Fibroblast of villous mesenchyme (primary cell): ENCODE results near the gene SYNPO2. TPM values are rescaled to one million over a fixed set of nuclear protein-coding genes. Genes with fewer than 3 reads are reported as not detected.
"Not testable (repeated sequence)": the region's sequence is repeated elsewhere in the genome, so short reads cannot be mapped to it uniquely, and the experiment has no call there.

ENCODE experiments used
- DNase-seq: peaks from one replicate; pipeline ENCODE4 v3.0.0-alpha.2; 2010; ENCODE audit warnings: low read depth
- H3K4me3 ChIP-seq: 2 replicates; pipeline ENCODE4 v1.5.1; 2011; ENCODE audit warnings: low read depth, mild to moderate bottlenecking, low read length
- total RNA-seq: library from RNA; depleted of rRNA; stranded (reverse); fragments of >200 nt; gene quantifications from 2 replicates; pipeline ENCODE4 v1.2.3, GENCODE V29; 2012
- TF ChIP-seq, protein P1 (sequence below): IDR thresholded peaks from 2 replicates; pipeline ENCODE4 v1.5.1; 2012; ENCODE audit warnings: low read depth, mild to moderate bottlenecking, low read length; ENCODE audit not compliant: insufficient read depth

SYNPO2 gene
- total RNA-seq, 1 donor = 194 TPM

DNA sequence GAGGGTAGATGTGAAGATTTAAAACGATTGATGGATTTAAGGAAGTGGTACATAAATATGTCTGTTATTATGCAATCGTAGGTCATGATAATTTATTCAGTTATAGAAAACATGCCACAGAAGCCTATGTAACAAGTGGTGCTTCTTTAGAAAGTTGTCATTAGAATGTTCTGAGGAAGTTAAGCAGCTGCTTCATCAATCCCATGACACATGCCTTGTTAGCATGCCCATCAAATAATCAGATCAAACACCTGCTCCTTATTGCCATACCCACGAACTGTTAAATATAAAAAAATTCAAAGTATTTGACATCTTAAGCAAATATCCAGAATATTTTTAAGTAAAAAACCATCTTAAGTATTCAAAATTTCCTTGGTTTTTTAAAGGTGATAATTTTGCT lies 170.6 kb downstream of the SYNPO2 start:
- TF ChIP-seq, protein P1, sequence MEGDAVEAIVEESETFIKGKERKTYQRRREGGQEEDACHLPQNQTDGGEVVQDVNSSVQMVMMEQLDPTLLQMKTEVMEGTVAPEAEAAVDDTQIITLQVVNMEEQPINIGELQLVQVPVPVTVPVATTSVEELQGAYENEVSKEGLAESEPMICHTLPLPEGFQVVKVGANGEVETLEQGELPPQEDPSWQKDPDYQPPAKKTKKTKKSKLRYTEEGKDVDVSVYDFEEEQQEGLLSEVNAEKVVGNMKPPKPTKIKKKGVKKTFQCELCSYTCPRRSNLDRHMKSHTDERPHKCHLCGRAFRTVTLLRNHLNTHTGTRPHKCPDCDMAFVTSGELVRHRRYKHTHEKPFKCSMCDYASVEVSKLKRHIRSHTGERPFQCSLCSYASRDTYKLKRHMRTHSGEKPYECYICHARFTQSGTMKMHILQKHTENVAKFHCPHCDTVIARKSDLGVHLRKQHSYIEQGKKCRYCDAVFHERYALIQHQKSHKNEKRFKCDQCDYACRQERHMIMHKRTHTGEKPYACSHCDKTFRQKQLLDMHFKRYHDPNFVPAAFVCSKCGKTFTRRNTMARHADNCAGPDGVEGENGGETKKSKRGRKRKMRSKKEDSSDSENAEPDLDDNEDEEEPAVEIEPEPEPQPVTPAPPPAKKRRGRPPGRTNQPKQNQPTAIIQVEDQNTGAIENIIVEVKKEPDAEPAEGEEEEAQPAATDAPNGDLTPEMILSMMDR = no peak

GRCh38 chr4:119067125-119067524 lies 178.5 kb downstream of the SYNPO2 start:
- H3K4me3 ChIP-seq, DNase-seq: not testable (repeated sequence)

More for the DNA sequence above, 170.6 kb downstream of the SYNPO2 start:
- H3K4me3 ChIP-seq = no peak overlapping the region
- no peak for DNase-seq

DNA sequence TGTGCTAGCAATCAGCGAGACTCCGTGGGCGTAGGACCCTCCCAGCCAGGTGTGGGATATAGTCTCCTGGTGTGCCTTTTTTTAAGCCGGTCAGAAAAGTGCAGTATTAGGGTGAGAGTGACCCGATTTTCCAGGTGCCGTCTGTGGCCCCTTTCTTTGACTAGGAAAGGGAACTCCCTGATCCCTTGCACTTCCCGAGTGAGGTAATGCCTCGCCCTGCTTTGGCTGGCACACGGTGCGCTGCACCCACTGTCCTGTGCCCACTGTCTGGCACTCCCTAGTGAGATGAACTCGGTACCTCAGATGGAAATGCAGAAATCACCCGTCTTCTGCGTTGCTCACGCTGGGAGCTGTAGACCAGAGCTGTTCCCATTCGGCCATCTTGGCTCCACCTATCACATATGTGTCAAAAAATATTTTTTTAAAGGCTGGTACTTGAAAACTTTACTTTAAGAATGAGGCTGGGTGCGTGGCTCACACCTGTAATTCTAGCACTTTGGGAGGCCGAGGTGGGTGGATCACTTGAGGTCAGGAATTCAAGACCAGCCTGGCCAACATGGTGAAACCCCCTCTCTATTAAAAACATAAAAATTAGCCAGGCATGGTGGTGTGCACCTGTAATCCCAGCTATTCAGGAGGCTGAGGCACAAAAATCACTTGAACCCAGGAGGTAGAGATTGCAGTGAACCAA lies 179.2 kb downstream of the SYNPO2 start:
- H3K4me3 ChIP-seq, DNase-seq: not testable (repeated sequence)

DNA sequence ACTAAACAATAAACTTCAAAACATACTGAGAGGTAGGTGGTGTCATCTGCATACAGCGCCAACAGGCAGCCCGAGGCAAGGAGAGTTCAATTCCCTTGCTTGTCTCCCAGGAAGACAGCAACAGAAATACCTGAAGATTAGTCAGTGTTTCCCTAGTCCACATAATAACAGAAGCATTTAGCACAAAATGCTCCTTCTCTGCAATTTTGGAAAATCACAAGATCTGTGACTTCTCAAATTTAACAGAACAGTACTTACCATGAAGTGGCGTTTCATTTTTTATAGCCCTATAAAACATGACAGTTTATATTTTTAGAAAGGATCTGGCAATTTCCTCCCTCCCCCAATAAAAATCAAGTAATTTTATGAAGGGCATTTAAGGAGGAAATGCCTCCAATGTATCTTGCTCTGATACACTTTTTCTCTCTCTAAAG lies 179.9 kb downstream of the SYNPO2 start:
- DNase-seq = peak; percentile 80
- no peak overlapping the region for H3K4me3 ChIP-seq
- TF ChIP-seq, protein P1 = no peak

- no peak for DNase-seq
- H3K4me3 ChIP-seq = no peak overlapping the region
- TF ChIP-seq, protein P1 = no peak
These were observed 181.6 kb downstream of the SYNPO2 start for GRCh38 chr4:119070301-119070700.

DNA sequence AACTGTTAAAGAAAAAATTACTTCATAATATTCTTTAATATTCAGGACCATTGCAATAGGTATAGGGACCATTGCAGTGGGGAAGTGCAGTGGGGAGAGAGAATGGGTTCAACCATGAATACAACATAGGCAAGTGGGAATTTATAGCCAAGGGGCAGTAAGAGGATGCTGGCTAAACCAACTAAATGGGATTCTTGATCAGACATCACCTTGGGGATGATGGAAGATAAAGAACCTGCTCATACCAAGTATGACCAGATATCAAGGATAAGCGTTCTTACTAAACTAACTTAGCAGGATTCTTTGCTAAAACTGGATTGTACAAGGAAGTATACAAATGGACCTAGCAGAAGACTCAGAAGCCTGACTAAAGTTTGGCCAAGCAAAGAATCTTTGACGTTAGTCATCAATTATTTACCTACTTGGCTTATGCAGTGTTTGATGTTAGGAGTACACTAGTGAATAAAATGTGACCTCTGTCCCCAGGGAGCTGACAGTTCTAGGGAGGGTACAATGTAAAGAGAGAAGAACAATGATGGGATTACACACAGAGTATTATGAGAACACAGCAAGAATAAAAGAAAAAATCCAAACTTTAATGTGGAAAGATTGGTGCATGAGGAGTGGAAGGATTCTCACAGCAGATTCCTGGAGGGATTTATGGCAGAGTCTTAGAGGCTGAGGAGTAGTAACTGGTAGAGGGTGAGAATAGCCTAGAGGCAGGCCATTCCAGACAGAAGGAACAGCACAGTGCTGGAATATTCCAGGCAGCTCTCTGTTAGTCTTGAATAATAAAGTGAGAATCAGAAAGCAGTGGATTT lies 192.3 kb downstream of the SYNPO2 start:
- no peak overlapping the region for H3K4me3 ChIP-seq
- DNase-seq = peak; percentile 20
- TF ChIP-seq, protein P1 = no peak

DNA sequence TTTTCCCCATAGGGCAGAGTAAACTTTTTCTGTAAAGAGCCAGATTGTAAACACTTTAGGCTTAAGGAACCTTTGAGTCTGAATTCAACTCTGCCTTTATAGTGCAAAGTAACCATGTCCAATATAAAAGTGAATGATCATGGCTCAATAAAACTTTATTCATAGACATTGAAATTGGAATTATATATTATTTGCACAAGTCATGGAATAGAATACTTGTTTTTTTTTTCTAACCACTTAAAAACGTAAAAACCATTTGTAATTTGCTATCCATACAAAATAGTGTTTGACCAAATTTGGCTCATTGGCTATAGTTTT lies 192.8 kb downstream of the SYNPO2 start:
- TF ChIP-seq, protein P1 = no peak
- DNase-seq = no peak
- H3K4me3 ChIP-seq = no peak overlapping the region
